GM11168 (cell line): ENCODE data around the gene BARHL2.

Source experiments
- in situ Hi-C: fragments of 300-500 bp; cut with MboI; formaldehyde crosslinking; loops from one replicate; pipeline ENCODE4 v1.12.0; 2022; ENCODE audit warnings: low sequenced_read_pairs; ENCODE audit not compliant: unreplicated experiment

Gene BARHL2

DNA sequence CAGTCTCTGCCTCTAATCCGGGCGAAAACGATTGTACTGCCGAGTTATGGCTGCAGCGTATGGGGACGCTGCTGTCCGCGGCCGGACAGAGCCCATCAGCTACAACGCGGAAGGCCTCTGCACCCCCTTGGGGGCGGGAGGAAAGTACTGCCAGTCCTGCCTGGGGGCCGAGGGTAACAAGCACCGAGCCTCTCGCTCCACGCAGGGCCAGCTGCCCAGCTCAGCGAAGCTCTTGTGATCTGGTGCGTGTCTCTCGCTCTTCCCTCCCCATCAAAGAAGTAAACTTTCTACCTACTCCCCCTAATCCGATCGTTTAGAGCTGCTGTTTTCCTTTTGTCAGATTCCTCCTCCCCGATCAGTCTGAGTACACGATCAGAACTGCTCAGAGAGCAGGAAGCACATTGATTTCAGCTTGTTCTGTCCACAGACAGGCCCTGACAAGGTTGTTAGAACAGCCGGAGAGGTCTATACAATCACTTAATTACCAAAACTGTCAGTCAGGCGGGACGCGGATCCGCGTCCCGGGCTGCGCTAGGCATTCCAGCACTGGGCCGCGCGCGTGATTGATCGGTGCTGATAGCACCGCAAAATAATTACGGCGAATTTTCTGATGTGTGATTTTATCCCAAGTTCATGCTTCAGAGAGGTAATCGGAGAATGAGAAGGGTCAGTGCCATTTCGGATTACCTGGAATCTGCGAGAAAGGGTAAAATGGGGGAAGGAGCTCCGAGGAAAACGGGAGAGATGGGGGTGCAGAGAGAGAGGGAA, 8.7 kb upstream of the BARHL2 start:
- in situ Hi-C loops: no loop called here

- in situ Hi-C loops: loop anchor here (25.0 kb wide), 1 partner anchor 437 kb away; no protein-coding TSS in a partner anchor
Observed at GRCh38 chr1:90724926-90725656, 8.0 kb upstream of the BARHL2 start.

- in situ Hi-C loops: loop anchor here (25.0 kb wide), 1 partner anchor 438 kb away; no protein-coding TSS in a partner anchor
Observed at GRCh38 chr1:90724361-90724760, 7.3 kb upstream of the BARHL2 start.

- in situ Hi-C loops: loop anchor here (25.0 kb wide), 1 partner anchor 439 kb away; no protein-coding TSS in a partner anchor
Observed at GRCh38 chr1:90723590-90724108, 6.5 kb upstream of the BARHL2 start.

DNA sequence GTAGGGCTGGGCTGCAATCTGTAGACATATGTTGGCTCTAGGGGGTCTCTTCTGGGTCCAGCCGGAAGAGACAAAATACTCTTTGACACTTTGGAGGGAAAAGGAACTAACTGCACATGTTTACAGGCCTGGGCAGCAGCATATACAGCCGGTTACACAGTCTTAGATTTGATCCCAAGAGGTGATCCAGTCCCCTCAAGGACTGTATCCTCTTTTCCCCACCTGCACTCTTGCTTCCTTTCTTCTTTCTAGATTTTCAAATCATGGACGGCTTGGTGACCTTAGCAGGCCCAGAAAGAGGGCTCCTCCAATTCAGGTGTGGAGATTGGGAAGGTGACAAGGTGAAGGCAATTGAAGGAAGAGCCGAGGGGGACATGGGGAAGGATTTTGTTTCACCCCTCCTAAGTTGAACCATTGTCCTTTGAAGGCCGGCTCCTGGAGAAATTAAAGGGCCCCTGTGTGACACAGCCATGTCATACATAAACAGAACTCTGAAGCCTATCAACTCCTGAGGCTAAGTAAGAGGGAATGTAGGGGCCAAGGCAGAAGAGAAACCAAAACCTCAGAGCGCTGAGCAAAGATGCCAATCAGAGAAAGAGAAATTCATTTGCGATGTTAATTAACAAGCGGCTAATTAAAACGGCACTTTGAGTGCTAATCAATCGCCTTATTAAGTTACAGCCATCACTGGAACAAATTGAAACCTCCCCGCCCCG, 5.9 kb upstream of the BARHL2 start:
- in situ Hi-C loops: loop anchor here (25.0 kb wide), 1 partner anchor 439 kb away; no protein-coding TSS in a partner anchor

DNA sequence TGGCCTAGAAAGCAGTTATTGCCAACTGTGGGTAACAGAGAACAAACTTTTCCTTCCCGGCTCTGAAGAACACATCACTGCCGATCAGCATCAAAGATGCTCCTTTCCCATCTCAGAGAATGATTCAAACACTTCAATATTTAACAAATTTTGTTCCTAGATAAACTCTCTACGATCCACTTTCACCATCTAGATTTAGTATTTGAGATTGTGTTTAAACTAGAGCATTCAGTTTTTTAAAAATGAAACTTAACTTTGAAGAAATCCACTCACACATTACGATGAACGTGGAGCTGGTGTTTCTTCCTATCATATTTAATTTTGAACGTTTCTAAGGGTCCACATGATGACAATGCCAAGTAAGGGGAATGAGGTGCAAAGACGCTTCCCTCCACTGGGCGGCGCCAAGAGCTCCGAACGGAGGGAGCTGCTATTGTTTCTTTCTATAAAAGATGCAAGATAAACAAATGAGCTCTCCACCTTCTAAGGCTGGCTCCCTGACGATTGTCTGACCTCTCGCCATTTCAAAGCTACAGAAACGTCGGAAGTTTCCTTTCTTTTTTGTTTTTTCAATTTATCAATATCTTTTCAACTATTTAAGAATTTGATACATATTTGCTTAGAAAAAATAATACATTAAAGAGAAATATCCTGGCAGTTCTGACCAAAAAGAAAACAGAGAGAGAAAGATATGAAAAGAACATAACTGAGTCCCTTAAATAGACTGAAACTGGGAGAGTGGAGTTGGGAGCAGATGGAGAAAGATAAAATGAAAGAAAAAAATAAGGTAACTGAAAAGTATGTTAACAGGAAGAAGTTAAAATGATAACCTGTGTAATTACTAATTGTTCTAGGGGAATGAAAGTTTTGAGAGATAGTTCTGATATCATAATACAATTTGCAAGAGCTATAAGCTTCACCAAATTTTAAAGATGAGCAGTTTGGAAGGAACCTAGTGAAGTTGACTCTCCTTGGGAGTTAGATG, 4.4 kb upstream of the BARHL2 start:
- in situ Hi-C loops: loop anchor here (25.0 kb wide), 1 partner anchor 441 kb away; no protein-coding TSS in a partner anchor

DNA sequence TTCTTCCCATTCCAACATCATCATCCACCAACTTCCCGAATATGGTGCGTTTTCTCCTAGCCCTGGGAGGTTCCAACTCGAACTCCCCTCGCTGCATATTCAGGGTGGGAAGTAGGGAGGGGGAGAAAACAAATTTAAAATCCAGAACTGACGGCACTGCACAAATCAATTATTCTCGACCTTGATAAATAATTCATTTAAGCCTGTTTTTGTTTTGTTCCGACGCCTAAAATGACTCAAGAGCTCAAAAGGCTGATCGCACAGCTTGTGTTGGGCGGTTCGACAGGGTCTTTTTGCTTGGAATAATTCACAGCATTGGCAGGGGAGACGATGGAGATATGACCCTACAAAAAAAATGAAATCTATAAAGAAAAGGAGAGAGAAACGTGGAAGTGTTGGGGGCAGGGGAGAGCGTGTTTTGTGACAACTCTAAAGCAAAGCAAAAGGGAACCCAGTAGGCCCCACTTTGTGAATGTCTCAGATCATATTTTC, 3.1 kb upstream of the BARHL2 start:
- in situ Hi-C loops: loop anchor here (25.0 kb wide), 1 partner anchor 442 kb away; no protein-coding TSS in a partner anchor

DNA sequence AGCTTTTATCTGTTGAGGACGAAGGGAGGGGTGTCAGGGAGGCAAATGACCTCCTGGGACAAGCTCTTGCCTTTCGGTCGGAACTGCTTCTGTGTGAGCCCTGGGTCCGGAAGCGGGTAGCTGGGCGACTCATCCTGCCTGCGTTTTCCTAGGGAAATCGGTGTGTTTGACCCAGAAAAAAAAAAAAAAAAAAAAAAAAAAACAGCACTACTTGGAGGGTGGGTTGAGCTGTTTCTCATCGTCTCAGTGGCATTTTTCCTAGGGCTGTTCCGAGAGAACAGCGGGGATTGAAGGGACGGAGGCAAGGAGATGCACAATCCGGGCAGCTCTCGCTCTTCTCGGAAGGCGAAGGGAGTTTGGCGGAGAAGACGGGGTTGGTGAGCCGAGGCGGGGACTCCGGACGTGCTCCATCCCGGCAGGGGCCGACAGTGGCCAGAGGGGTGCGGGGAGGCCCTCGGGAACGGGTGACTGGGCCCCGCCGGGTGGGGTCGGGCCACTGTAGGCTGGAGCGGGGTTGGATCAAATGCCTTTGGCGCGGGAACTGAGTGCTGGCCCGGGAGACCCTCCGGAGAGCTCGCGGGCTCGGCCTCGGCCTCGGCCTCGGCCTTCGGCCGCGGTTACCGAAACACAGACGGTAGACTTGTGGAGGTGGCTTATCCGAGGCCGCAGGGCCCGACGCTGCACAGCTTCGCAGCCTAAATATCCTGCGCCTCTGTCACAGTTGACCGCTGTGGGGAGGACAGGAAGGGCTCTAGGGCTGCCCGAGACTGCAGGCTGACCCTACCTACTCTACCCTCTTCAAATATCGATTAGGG, 2.4 kb upstream of the BARHL2 start:
- in situ Hi-C loops: loop anchor here (25.0 kb wide), 1 partner anchor 443 kb away; no protein-coding TSS in a partner anchor

DNA sequence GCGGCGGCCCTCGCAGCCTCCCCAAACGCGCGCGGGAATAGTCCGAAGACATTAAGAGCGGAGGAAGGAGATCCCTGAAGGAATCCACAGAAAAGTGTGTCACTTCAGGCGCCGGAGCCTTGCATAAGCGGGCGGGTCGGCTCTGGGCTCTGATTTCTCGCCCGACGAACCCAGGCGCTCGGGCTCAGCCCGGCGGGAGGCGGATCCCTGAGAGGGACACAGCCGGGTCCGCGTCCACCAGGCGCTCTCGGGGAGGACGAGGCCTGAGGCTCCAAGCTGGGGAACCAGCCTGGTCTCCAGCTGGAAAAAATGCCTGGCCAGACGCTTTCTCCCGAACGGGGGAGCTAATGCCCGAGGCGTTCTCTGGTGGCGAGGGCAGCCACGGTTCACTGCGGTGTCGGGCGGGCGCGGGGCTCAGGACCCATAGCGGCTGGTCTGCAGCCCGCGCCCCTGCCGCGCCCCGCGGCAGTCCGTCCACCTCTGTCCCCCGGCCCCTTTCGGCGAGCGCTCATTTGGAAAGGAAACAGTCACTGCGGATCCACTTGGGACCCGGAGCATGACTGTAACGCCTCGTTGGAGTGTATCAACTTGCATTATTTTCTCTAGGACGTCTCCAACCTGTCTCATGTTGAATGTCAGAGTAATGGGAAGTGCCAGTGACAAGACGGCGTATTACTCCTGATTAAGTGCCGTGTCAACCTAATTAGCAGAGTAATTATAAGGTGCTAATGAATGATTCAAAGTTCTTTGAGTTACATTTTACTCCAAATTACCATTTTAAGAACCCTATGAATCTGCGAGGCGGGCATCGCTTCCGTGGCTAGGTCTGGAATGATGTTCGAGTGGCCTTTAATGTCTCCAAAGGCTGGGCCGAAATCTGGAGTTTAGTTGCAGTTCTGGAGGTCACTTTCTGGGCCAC, 1.6 kb upstream of the BARHL2 start:
- in situ Hi-C loops: loop anchor here (25.0 kb wide), 1 partner anchor 444 kb away; no protein-coding TSS in a partner anchor

- in situ Hi-C loops: loop anchor here (25.0 kb wide), 1 partner anchor 444 kb away; no protein-coding TSS in a partner anchor
Observed at GRCh38 chr1:90717665-90718410, 736 bp upstream of the BARHL2 start.

- in situ Hi-C loops: loop anchor here (25.0 kb wide), 1 partner anchor 445 kb away; no protein-coding TSS in a partner anchor
Observed at GRCh38 chr1:90717356-90717664, 208 bp upstream of the BARHL2 start.

DNA sequence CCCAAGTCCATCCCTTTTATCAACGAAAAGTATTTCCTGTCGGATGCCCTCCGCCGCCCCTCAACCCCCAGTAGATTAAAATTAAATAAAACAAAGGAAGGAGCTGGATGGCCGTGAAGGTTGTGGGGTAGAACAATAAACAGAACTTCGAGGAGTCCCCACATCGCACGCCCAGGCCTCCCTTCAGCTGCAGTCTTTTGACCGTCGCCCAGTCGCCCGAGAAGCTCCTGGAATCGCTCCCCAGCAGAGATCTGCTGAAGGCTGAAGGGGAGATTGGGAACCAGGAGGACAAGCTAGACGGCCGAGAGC, 905 bp downstream of the BARHL2 start:
- in situ Hi-C loops: loop anchor here (25.0 kb wide), 1 partner anchor 446 kb away; no protein-coding TSS in a partner anchor

DNA sequence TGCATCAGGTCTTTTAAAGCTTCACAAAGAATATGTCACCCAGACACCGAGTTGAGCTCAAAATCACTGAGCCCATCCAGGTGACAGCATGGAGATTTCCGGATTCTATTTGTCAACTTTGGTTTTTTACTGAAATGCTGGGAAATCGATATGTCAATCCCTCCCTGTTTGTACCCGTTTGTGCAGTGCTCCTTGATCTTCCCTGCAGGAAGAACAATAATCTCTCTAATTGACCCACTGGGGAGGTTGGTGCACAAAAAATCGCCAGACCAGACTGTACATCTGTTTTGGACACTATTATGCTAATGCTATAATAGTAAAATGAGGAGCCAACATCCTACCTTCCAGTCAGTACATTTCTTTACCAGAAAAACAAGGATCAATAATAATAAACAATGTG, 1.8 kb downstream of the BARHL2 start:
- in situ Hi-C loops: loop anchor here (25.0 kb wide), 1 partner anchor 447 kb away; no protein-coding TSS in a partner anchor

GRCh38 chr1:90714521-90714951, 2.6 kb downstream of the BARHL2 start:
- in situ Hi-C loops: loop anchor here (25.0 kb wide), 1 partner anchor 448 kb away; no protein-coding TSS in a partner anchor

- in situ Hi-C loops: loop anchor here (25.0 kb wide), 1 partner anchor 448 kb away; no protein-coding TSS in a partner anchor
Observed at GRCh38 chr1:90713741-90714509, 3.2 kb downstream of the BARHL2 start.
